Endodermal cell (in vitro differentiated cells): ENCODE results near the gene CMIP. TPM values are rescaled to one million over a fixed set of nuclear protein-coding genes. Genes with fewer than 3 reads are reported as not detected.

Experiments used
- DNase-seq: peaks from one replicate; pipeline ENCODE4 v3.0.0-alpha.2; 2017
- H3K27ac ChIP-seq: 2 replicates; pipeline ENCODE4 v1.5.1; 2013; ENCODE audit warnings: mild to moderate bottlenecking, low read depth, low read length, moderate library complexity
- H3K27me3 ChIP-seq: 2 replicates; pipeline ENCODE4 v1.6.1; 2013; ENCODE audit warnings: mild to moderate bottlenecking, low read length, moderate library complexity; ENCODE audit not compliant: insufficient read depth, control insufficient read depth, poor library complexity, severe bottlenecking
- H3K36me3 ChIP-seq: 2 replicates; pipeline ENCODE4 v1.7.0; 2013; ENCODE audit warnings: mild to moderate bottlenecking, low read length, moderate library complexity; ENCODE audit not compliant: control insufficient read depth, insufficient read depth
- H3K4me1 ChIP-seq: one replicate; pipeline ENCODE4 v1.7.0; 2013; ENCODE audit warnings: low read length; ENCODE audit not compliant: control insufficient read depth, insufficient read depth
- H3K4me3 ChIP-seq: 2 replicates; pipeline ENCODE4 v1.5.1; 2013; ENCODE audit warnings: mild to moderate bottlenecking, low read length, moderate library complexity
- H3K9ac ChIP-seq: 2 replicates; pipeline ENCODE4 v1.6.1; 2013; ENCODE audit warnings: mild to moderate bottlenecking, low read length, moderate library complexity; ENCODE audit not compliant: poor library complexity, severe bottlenecking; ENCODE audit errors: extremely low read depth
- H3K9me3 ChIP-seq: 2 replicates; pipeline ENCODE4 v1.6.1; 2013; ENCODE audit warnings: mild to moderate bottlenecking, low read length, moderate library complexity; ENCODE audit not compliant: control insufficient read depth
- H3K27ac Mint-ChIP-seq: 2 replicates; pipeline ENCODE4 v1.8.0; 2020; ENCODE audit warnings: mixed read lengths
- H3K27me3 Mint-ChIP-seq: 2 replicates; pipeline ENCODE4 v1.8.0; 2021; ENCODE audit warnings: mild to moderate bottlenecking, mixed read lengths; ENCODE audit not compliant: insufficient read depth
- H3K36me3 Mint-ChIP-seq: 2 replicates; pipeline ENCODE4 v1.8.0; 2020; ENCODE audit warnings: low read depth, mixed read lengths
- H3K4me1 Mint-ChIP-seq: 2 replicates; pipeline ENCODE4 v1.8.0; 2020; ENCODE audit warnings: mixed read lengths
- H3K4me3 Mint-ChIP-seq: 2 replicates; pipeline ENCODE4 v1.8.0; 2020; ENCODE audit warnings: mild to moderate bottlenecking, moderate library complexity, mixed read lengths
- H3K9me3 Mint-ChIP-seq: 2 replicates; pipeline ENCODE4 v1.8.0; 2020; ENCODE audit warnings: mild to moderate bottlenecking, mixed read lengths
- WGBS, 2 experiments: methylation state at CpG; one replicate each; pipeline versions ENCODE4 v1.1.5 to v1.1.7; 2013; ENCODE audit warnings: missing lambda C conversion rate in 2 of 2, mixed read lengths in 1 of 2; ENCODE audit not compliant: insufficient coverage in 1 of 2, insufficient read length in 1 of 2; 5-methylcytosine and 5-hydroxymethylcytosine counted together
- total RNA-seq, 2 donors: library from RNA; stranded (reverse); fragmentation: NEBNext Ultra II Directional in 1 of 2; extraction: Animal tissue kit (Norgen Biotek cat#: 25700) in 1 of 2; gene quantifications; 2 replicates in 1 of 2; 3 replicates in 1 of 2; pipeline ENCODE4 v1.2.1, GENCODE V29; 2021
- TF ChIP-seq, protein P1 (sequence below): fragments of 200-600 bp; sonication (generic); conservative IDR thresholded peaks from 2 replicates; pipeline ENCODE4 v1.5.0; 2021; ENCODE audit warnings: antibody characterized with exemption, mild to moderate bottlenecking

The CMIP gene
- total RNA-seq, 2 donors from 2014 or later, result 64.0 to 64.7 TPM

DNA sequence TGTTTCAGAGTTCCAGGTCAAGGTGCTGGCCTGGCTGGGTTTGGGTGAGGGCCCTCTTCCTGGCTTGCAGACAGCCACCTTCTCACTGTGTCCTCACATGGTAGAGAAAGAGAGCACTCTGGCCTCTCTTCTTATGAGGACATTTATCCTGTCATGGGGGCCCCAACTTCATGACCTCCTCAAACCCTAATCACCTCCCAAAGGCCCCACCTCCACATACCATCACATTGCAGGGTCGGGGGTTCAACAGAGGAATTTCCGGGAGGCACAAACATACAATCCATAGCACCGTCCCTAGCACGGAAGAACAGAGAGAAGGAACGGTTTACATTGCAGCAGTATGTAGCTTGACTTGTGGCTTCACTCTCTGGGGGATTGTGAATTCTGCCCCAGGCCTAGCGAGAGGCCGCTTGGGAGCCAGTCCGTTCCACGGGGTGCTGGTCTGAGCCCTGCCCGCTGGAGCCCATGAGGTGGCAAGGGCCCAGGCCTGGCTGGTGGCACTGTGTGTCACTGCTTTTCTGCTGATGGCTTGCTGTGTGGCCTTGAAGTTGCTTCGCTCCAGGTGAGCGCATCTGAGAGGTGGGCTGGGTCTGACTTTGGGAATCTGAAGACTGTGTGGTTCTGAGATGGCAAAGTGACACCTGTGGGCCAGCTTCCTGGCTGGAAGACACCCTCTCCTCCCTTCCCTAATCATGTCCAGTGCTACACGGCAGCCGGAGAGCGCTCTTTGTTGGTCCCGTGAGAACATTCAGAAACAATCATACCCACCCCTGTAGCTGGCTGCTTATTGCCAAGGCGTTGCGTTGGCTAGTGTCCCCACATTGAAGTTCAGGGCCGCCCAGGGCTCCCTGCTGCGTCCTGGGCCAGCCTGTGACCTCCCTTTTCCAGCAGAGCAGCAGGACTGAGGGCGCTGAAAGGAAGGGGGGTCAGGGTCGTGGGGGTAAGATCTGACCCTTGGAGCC is 98.3 kb downstream of the CMIP start:
- H3K36me3 ChIP-seq, result no peaks in the 10 kb centered on the region
- TF ChIP-seq, protein P1, sequence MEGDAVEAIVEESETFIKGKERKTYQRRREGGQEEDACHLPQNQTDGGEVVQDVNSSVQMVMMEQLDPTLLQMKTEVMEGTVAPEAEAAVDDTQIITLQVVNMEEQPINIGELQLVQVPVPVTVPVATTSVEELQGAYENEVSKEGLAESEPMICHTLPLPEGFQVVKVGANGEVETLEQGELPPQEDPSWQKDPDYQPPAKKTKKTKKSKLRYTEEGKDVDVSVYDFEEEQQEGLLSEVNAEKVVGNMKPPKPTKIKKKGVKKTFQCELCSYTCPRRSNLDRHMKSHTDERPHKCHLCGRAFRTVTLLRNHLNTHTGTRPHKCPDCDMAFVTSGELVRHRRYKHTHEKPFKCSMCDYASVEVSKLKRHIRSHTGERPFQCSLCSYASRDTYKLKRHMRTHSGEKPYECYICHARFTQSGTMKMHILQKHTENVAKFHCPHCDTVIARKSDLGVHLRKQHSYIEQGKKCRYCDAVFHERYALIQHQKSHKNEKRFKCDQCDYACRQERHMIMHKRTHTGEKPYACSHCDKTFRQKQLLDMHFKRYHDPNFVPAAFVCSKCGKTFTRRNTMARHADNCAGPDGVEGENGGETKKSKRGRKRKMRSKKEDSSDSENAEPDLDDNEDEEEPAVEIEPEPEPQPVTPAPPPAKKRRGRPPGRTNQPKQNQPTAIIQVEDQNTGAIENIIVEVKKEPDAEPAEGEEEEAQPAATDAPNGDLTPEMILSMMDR, result no peak
- Mint-ChIP-seq H3K27me3 (no peaks in the 10 kb centered on the region), H3K36me3 (no peaks in the 10 kb centered on the region), H3K9me3 (no peaks in the 10 kb centered on the region), H3K4me3 (no peak overlapping the region), H3K27ac (peak overlapping the region; percentile 65), H3K4me1 (peaks cover 46% of the 10 kb centered on the region)
- H3K4me1 ChIP-seq, result peaks cover 9% of the 10 kb centered on the region
- 94 to 95% methylated on average over 15 to 22 of the region's 22 CpGs for WGBS, 2 experiments
- no peaks in the 10 kb centered on the region for H3K9me3 ChIP-seq
- no peak overlapping the region for H3K9ac ChIP-seq
- no peak overlapping the region for H3K4me3 ChIP-seq
- no peak for DNase-seq
- H3K27ac ChIP-seq, result no peak overlapping the region
- H3K27me3 ChIP-seq, result no peaks in the 10 kb centered on the region

GRCh38 chr16:81543571-81543970 is 99.0 kb downstream of the CMIP start:
- peaks cover 9% of the 10 kb centered on the region for H3K4me1 ChIP-seq
- H3K9me3 ChIP-seq, result no peaks in the 10 kb centered on the region
- WGBS, 2 experiments, result 89 to 94% methylated on average over 3 of the region's 3 CpGs
- no peak for DNase-seq
- Mint-ChIP-seq H3K4me1 (peaks cover 43% of the 10 kb centered on the region), H3K36me3 (no peaks in the 10 kb centered on the region), H3K27ac (no peak overlapping the region), H3K9me3 (no peaks in the 10 kb centered on the region), H3K4me3 (no peak overlapping the region), H3K27me3 (no peaks in the 10 kb centered on the region)
- no peak overlapping the region for H3K4me3 ChIP-seq
- H3K36me3 ChIP-seq, result no peaks in the 10 kb centered on the region
- H3K9ac ChIP-seq, result no peak overlapping the region
- H3K27ac ChIP-seq, result no peak overlapping the region
- no peaks in the 10 kb centered on the region for H3K27me3 ChIP-seq
- TF ChIP-seq, protein P1, result no peak

DNA sequence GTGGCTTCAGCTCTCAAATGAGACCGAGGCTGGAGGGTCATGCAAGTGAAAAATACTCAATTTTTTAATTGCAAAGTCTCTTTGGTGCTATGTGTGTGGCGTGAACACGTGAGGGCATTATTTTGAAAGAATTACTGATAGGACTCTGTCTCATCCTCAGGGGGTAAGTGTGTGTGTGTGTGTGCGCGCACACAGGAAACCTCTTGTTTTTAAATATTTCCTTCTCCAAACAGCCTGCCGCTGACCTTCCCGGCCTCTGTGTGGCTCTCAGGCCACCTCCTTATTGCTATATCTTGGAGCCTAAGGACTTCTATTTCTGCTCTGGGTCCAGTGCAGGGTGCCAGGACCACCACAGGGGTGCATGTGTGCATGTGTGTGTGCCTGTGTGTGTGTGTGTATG is 99.7 kb downstream of the CMIP start:
- H3K4me3 ChIP-seq, result no peak overlapping the region
- Mint-ChIP-seq H3K4me3 (no peak overlapping the region), H3K9me3 (no peaks in the 10 kb centered on the region), H3K27ac (peak overlapping the region; percentile 4), H3K4me1 (peaks cover 43% of the 10 kb centered on the region), H3K27me3 (no peaks in the 10 kb centered on the region), H3K36me3 (no peaks in the 10 kb centered on the region)
- WGBS, 2 experiments, result 96 to 100% methylated on average over 2 to 7 of the region's 7 CpGs
- DNase-seq, result no peak
- no peaks in the 10 kb centered on the region for H3K36me3 ChIP-seq
- no peak overlapping the region for H3K9ac ChIP-seq
- TF ChIP-seq, protein P1, result no peak
- H3K9me3 ChIP-seq, result no peaks in the 10 kb centered on the region
- H3K27ac ChIP-seq, result no peak overlapping the region
- H3K4me1 ChIP-seq, result peaks cover 9% of the 10 kb centered on the region
- H3K27me3 ChIP-seq, result no peaks in the 10 kb centered on the region
